Neural progenitor cell (in vitro differentiated cells): Measurements from ENCODE around the gene TAX1BP3.

ENCODE experiments used
- CTCF ChIP-seq: fragments of 200-600 bp; sonication (generic); IDR thresholded peaks from 2 replicates; pipeline ENCODE4 v1.5.1; 2017; ENCODE audit warnings: antibody characterized with exemption, mild to moderate bottlenecking
- EZH2 ChIP-seq: fragments of 200-600 bp; sonication (generic); IDR thresholded peaks from 2 replicates; pipeline ENCODE4 v1.6.1; 2017; ENCODE audit warnings: antibody characterized with exemption, mild to moderate bottlenecking, moderate library complexity

DNA sequence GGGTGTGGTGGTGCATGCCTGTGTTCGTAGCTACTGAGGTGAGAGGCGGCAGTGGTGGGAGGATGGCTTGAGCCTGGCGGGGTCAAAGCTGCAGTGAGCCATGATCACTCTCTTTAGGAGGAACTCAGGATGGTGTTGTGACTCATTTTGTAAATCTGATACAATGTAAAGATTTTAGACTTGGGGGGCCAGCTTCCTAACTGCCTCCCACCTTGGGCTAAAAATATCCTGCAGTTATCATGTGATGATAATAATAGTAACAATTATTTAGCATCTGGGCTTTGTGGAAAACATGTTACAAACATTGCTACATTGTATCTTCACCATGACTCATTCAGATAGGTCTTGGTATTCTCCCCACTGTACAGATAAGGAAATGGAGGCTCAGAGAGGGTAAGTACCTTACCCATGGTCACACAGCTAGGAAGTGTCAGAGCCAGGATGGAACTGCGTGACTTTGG is 24.5 kb downstream of the TAX1BP3 start:
- no peak for TF ChIP-seq CTCF
- TF ChIP-seq EZH2 = no peak
